Measurements from ENCODE around the gene TMEM51.

The TMEM51 gene

GRCh38 chr1:15249081-15249480 is 95.5 kb downstream of the TMEM51 start:
- no peak for DNase-seq

DNA sequence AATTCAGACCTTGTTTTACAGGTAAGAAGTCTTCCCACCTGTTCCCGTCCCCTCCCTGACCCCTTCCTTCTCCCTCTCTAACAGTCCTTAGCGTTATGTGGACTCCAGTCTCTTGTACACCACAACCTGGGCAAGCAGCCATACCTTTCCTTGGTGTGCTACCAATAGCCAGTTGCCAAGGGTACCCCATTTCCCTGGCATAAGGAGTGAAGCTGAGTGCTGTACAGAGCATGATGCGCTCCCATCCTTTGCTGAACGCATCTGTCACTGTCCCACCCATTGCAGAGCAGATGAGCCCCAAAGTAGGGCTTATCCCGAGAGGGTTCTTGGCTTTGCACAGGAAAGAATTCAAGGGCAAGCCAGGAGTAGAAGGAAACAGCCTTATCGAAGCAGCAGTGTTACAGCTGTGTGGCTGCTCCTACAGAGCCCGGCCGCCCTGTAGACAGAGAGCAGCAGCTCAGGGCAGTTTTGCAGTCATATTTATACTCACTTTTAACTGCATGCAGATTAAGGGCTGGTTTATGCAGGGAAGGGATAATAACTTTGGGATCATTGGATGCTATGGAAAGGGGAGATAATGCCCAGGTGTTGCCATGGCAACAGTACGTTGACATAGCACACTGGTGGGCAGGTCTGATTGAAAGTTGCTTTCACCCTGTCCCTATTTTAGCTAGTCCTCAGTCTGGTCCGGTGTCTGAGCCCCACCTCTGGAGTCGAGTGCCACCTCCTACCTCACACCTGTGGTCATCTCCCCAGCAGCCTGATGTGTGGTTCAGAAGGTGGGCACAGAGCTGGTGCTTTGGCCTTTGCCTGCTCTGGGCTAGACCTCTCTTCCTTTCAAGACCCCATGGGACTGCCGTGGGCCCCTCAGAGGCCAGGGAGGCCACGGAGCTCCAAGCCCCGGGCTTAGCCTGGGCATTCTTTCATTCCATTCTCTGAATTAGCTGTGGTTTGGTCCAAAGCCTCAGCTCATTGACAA is 98.6 kb downstream of the TMEM51 start:
- no peak for DNase-seq

GRCh38 chr1:15254559-15254958 is 101.0 kb downstream of the TMEM51 start:
- DNase-seq: no peak

DNA sequence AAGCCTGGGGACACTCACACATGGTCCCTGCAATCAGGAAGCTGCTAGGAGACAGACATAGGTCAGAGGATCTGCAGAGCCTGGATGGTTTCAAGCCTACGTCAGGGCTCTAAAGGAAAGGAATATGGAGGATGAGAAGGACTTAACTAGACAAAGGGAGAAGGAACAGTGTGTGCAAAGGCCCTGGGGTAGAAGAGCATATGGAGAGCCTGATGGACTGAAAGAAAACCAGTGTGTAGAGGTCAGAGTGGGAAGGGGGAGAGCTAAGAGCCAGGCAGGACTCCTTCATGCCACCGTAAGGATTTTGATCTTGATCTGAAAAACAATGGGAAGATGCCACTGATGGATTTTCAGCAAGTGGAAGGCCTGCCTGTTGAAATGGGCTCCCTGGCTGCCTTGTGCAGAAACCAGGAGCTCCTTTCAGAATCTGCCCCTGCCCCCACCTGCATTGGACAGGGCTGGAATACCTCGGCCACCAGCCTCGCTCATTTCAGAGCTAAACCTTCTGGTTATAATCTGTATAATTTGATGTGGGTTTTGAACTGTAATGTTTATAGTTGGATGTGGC is 102.1 kb downstream of the TMEM51 start:
- DNase-seq: no peak

DNA sequence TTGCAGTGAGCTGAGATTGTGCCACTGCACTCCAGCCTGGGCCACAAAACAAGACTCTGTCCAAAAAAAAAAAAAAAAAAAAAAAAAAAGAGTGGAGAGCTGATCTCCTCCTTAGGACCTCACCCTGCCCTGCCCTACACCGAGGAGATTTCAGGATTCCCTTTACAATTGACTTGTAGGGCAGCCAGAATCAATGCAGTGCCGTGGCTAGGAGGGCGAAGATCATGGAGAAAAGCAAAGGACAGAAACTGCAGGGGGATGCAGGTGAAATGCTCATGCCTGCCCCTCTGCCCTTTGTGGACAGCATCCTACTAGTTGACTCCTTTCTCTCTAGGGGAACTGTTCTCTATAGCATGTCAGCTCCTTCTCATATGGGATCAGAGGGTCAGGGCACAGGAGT is 103.0 kb downstream of the TMEM51 start:
- no peak for DNase-seq

DNA sequence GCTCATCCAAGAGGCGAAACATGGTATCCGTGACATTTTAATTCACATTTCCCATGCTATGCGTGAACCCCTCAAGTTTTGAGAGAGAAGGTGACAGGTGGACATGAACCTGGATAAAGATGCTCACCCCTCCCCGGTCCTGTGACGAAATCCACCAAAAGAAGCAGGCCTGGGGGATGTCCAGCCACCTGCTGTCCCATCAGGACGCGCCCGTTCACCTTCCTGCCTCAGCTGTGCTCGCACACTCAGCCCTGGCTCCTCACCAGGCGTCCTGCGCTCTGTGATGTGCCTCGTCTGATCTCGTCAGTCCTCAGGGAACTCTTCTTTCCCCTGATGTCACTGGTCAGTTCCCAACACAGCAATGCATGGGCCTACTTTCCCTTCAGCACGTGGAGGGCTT is 103.8 kb downstream of the TMEM51 start:
- DNase-seq: no peak

DNA sequence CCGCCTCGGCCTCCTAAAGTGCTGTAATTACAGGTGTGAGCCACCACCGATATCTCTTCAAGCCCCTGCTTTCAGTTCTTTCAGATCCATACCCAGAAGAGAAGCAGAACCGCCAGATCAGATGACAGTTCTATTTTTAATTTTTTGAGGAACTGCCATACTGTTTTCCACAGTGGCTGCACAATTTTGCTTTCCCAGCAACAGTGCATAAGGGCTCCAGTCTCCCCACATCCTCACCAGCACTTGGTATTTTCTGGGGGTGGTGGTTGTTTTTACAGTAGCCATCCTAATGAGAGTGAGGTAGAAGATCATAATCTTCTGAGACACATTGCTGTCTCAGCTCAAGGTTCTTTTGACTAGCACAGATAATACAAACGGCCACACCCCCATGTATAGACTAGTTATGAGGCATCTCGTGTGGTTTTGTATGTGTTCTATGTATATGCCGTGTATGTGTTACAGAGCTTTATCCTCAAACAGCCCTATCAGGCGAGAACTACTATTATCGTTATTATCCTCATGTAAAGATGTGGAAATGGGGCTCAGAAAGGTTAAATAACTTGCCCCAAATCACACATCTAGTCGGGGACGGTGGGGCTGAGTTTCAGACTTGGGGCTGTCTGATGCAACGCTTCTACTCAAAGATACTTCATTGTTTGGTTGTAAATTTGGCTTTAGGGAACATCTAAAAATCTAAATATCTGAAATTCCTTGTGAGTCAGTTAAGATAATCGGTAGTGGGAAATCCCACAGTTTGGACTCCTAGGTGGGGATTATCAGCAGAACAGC is 105.5 kb downstream of the TMEM51 start:
- no peak for DNase-seq

GRCh38 chr1:15259622-15260007 is 106.1 kb downstream of the TMEM51 start:
- DNase-seq: no peak

DNA sequence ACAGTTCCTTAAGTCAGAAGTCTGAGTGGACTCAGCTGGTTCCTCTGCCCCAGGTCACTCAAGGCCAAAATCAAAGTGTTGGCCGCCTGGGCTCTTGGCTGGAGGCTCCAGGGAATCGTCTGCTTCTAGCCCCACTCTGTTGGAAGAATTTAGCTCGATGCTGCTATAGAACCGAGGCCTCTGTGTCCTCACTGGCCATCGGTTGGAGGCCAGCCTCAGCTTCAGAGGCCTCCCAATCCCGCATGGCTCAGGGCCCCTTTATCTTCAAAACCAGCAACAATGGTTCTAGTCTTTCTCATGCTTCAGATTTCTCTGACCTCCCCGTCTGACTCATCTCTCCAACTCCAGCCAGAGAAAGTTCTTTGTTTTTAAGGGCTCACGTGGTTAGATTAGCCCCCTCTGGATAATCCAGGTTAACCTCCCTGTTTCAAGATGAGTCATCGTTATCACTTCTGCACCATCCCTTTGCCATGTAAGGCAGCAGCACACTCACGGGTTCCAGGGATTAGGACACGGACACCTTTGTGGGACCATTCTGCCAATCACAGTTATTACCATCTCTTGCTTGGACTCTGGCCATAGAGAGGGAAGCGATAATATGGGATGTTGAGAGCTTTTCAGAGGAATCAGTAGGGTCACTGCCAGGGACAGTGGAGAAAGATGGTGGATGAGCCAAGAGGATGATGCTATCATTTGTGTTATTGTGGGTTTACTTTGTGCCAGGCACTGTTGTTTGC is 107.0 kb downstream of the TMEM51 start:
- DNase-seq: peak; percentile 22

DNA sequence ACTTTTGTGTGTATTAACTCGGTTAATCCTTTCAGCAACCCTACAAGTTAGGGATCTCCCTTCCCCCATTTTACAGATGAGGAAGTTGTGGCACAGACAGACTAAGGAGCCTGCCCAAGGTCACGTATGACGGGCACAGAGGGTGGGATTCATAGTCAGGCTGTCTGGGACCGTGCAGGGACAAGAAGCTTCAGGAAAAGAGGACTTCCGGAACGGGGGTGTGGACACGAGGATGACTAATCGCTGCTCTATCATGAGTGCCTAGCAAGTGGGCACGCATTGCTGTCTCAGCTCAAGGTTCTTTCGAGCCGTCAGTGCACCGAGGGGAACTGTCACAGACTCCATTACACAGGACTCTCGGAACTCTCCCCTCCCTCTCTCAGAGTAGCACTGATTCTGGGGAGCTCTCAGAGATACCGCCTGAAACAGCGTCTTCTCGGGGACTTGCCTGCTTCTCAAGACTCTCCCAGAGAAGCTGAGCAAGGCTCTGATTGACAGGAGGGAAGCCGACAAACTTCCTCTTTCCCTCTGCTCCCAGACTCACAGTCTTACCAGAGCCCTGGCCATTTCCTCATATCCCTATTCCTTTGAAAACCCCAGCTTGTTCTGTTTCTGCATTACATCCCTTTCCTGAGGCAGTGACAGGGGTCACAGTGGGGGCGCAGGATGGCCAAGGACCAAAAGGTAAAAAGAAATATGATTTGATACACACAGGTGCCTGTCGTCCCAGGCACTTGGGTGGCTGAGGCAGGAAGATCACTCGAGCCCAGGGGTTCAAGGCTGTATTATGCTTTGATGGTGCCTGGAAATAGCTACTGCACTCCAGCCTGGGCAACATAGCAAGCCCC is 107.8 kb downstream of the TMEM51 start:
- DNase-seq: no peak

DNA sequence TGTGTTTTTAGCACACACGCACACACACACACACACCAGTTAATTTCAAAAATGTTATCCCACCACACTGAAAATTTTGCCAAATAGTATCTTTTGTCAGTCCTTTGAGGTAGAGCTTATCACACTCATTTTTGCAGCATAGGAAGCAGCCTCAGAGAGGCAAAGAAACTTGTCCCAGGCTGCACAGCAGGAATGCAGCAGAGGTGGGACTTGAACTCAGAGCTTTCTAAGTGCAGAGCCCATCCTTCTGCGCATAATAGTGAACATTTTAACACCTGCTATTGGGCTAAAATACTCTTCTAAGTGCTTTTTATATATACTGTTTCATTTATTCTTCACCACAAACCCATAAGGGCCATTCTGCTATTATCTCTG is 108.4 kb downstream of the TMEM51 start:
- DNase-seq: no peak

GRCh38 chr1:15262706-15263105 is 109.2 kb downstream of the TMEM51 start:
- no peak for DNase-seq

GRCh38 chr1:15264769-15265168 is 111.2 kb downstream of the TMEM51 start:
- DNase-seq: no peak

Data from EL (cell line).